ENCODE results near the gene MRPL46. TPM values are rescaled to one million over a fixed set of nuclear protein-coding genes. Genes with fewer than 3 reads are reported as not detected.

The MRPL46 gene
- total and polyA plus RNA-seq, 2 experiments from 2014 or later, result 20.9 to 39.1 TPM

DNA sequence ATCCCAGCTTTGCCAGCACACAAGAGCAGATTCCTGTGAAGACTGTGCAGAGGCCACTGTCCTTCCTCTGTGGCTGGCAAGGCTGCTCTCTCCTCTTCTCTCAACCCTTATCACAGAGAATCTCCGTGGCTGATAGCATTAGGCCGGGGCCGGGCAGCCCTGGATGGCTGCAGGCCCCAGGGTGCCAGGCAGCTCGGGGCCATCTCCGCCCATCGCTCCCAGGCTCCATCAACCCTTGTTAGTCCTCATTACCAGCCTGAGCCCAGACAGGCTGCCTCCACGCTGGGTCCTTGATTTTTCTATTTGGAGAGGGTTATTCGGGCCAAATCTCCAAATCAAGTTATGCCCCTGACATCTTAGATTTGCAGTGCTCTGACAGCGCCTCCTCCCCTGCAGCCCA is 39.1 kb downstream of the MRPL46 start:
- H3K4me1 Mint-ChIP-seq, result peaks cover under 1% of the 10 kb centered on the region; the same call in 1 of the 3 replicates
- H3K36me3 ChIP-seq (ENCODE audit: insufficient read depth), result no peaks in the 10 kb centered on the region
- no peak for ATAC-seq
- H3K4me1 ChIP-seq (ENCODE audit: insufficient read depth), result 0 out of 2 replicates have a peak, but pooled peaks cover 3% of the 10 kb centered on the region
- TF ChIP-seq STAT1 (IDR thresholded peaks at IDR 0.05; ENCODE audit: unreplicated experiment) (no peak), NANOG (IDR thresholded peaks at IDR 0.05; ENCODE audit: borderline replicate concordance) (no peak), CTCF (conservative IDR thresholded peaks at IDR 0.05; ENCODE audit: low read depth in 2 of 2) (no peak), POLR2AphosphoS5 (IDR thresholded peaks at IDR 0.05; ENCODE audit: low read depth) (no peak), CREB1 (CRISPR knock-in tag; IDR thresholded peaks at IDR 0.05; ENCODE audit: low read depth) (no peak)
- H3K27me3 ChIP-seq (ENCODE audit: insufficient read depth), result no peaks in the 10 kb centered on the region
- H3K4me2 ChIP-seq, result no peak overlapping the region
- no peak overlapping the region for H3K4me3 ChIP-seq
- H3K27me3 Mint-ChIP-seq (ENCODE audit: insufficient read depth, low read depth, poor library complexity), result no peaks in the 10 kb centered on the region
- no peaks in the 10 kb centered on the region for H4K20me1 ChIP-seq (replicated peaks; ENCODE audit: insufficient read depth)
- no peaks in the 10 kb centered on the region for H3K9me2 ChIP-seq (ENCODE audit: insufficient read depth)
- no peak overlapping the region; the same call in 1 of the 2 replicates for H2AFZ ChIP-seq
- H3F3A ChIP-seq (replicated peaks; ENCODE audit: low read depth), result no peaks in the 10 kb centered on the region
- H3K27ac Mint-ChIP-seq, result no peak overlapping the region
- H3K9me3 Mint-ChIP-seq, result no peaks in the 10 kb centered on the region
- no peaks in the 10 kb centered on the region for H3K79me2 ChIP-seq (replicated peaks; ENCODE audit: insufficient read depth)
- H3K36me3 Mint-ChIP-seq (ENCODE audit: low read depth), result no peaks in the 10 kb centered on the region
- no peak for DNase-seq (ENCODE audit: low spot score)
- no peak overlapping the region for H3K27ac ChIP-seq (ENCODE audit: low read depth)
- H3K4me3 Mint-ChIP-seq, result no peak overlapping the region

DNA sequence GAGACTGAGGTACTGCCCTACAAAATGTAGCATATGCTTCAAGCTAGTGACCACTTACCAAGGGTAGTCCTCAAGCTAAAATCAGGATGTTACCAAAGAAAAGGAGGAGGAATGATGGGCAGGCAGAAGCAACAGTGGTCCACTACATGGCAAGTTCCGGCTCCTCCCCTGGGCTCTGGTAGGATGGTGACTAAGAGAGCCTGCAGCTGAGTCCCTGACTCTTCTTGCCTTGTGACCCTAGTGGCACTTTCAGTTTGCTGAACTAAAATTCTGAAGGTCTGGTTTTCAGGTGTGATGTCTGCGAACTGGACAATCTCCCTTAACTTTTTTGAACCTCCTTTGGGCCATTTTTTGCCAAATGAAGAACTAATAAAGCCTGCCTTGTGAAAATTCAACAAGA is 40.9 kb downstream of the MRPL46 start:
- Histone ChIP-seq H3K4me2 (no peak overlapping the region), H3K27ac (ENCODE audit: low read depth) (no peak overlapping the region), H3K4me1 (ENCODE audit: insufficient read depth) (no peaks in the 10 kb centered on the region), H3K27me3 (ENCODE audit: insufficient read depth) (no peaks in the 10 kb centered on the region), H2AFZ (no peak overlapping the region), H3K4me3 (no peak overlapping the region), H4K20me1 (replicated peaks; ENCODE audit: insufficient read depth) (no peaks in the 10 kb centered on the region), H3F3A (replicated peaks; ENCODE audit: low read depth) (no peaks in the 10 kb centered on the region), H3K36me3 (ENCODE audit: insufficient read depth) (no peaks in the 10 kb centered on the region), H3K79me2 (replicated peaks; ENCODE audit: insufficient read depth) (no peaks in the 10 kb centered on the region), H3K9me2 (ENCODE audit: insufficient read depth) (no peaks in the 10 kb centered on the region)
- ATAC-seq (no peak), DNase-seq (ENCODE audit: low spot score) (no peak)
- TF ChIP-seq JUNB (IDR thresholded peaks at IDR 0.05; ENCODE audit: unreplicated experiment), result no peak
- no peak for TF ChIP-seq NANOG (IDR thresholded peaks at IDR 0.05; ENCODE audit: borderline replicate concordance)
- TF ChIP-seq CTCF (conservative IDR thresholded peaks at IDR 0.05; ENCODE audit: low read depth in 2 of 2), result no peak
- TF ChIP-seq, protein P1, sequence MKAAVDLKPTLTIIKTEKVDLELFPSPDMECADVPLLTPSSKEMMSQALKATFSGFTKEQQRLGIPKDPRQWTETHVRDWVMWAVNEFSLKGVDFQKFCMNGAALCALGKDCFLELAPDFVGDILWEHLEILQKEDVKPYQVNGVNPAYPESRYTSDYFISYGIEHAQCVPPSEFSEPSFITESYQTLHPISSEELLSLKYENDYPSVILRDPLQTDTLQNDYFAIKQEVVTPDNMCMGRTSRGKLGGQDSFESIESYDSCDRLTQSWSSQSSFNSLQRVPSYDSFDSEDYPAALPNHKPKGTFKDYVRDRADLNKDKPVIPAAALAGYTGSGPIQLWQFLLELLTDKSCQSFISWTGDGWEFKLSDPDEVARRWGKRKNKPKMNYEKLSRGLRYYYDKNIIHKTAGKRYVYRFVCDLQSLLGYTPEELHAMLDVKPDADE (IDR thresholded peaks at IDR 0.05), result no peak
- Mint-ChIP-seq H3K27ac (no peak overlapping the region), H3K27me3 (ENCODE audit: insufficient read depth, low read depth, poor library complexity) (no peaks in the 10 kb centered on the region), H3K4me1 (no peaks in the 10 kb centered on the region), H3K9me3 (no peaks in the 10 kb centered on the region), H3K36me3 (ENCODE audit: low read depth) (no peaks in the 10 kb centered on the region), H3K4me3 (no peak overlapping the region)
